SU-DHL-6 (cell line): ENCODE measurements around the gene NAV1.

ENCODE experiments used
- H2AFZ ChIP-seq: fragments of 200-600 bp; sonication (generic); 2 replicates; pipeline ENCODE4 v1.6.1; 2014; ENCODE audit warnings: low read depth, mild to moderate bottlenecking, moderate library complexity, mixed read lengths, antibody characterized with exemption, low read length; ENCODE audit not compliant: severe bottlenecking
- H3F3A ChIP-seq: fragments of 200-600 bp; shearing (Covaris generic); 2 replicates; pipeline ENCODE4 v1.6.0; 2016; ENCODE audit warnings: antibody characterized with exemption, mild to moderate bottlenecking; ENCODE audit not compliant: insufficient read depth
- H3K27ac ChIP-seq: fragments of 200-600 bp; sonication (generic); 2 replicates; pipeline ENCODE4 v1.5.1; 2016; ENCODE audit warnings: low read depth, mild to moderate bottlenecking, low read length, moderate library complexity, mixed read lengths
- H3K27me3 ChIP-seq: fragments of 200-600 bp; sonication (generic), shearing (Covaris generic); 2 replicates; pipeline ENCODE4 v1.6.0; 2014; ENCODE audit warnings: mild to moderate bottlenecking, low read length
- H3K36me3 ChIP-seq: fragments of 200-600 bp; sonication (generic); 2 replicates; pipeline ENCODE4 v1.6.1; 2014; ENCODE audit warnings: mild to moderate bottlenecking, low read length, mixed read lengths
- H3K4me2 ChIP-seq: fragments of 300-600, 200-600 bp; shearing (Covaris generic), sonication (generic); 2 replicates; pipeline ENCODE4 v1.6.0; 2014; ENCODE audit warnings: low read length, low read depth, mild to moderate bottlenecking; ENCODE audit not compliant: poor library complexity, severe bottlenecking
- H3K4me3 ChIP-seq: fragments of 200-600 bp; sonication (generic); 2 replicates; pipeline ENCODE4 v1.5.1; 2014; ENCODE audit warnings: antibody characterized with exemption, low read length, mild to moderate bottlenecking, mixed read lengths; ENCODE audit not compliant: insufficient read depth, poor library complexity, severe bottlenecking
- H3K79me2 ChIP-seq: fragments of 200-600 bp; sonication (generic); 2 replicates; pipeline ENCODE4 v1.6.1; 2014; ENCODE audit warnings: mild to moderate bottlenecking, low read length, moderate library complexity; ENCODE audit not compliant: insufficient read depth
- H3K9ac ChIP-seq: fragments of 200-600 bp; sonication (generic); 2 replicates; pipeline ENCODE4 v1.7.0; 2014; ENCODE audit warnings: mild to moderate bottlenecking, low read length
- H3K9me2 ChIP-seq: fragments of 200-600 bp; sonication (generic); replicated peaks from 2 replicates; pipeline ENCODE4 v1.6.1; 2014; ENCODE audit warnings: low read length; ENCODE audit not compliant: insufficient read depth
- H3K9me3 ChIP-seq: fragments of 200-600 bp; sonication (generic); 2 replicates; pipeline ENCODE4 v1.6.1; 2014; ENCODE audit warnings: low read length, mixed read lengths; ENCODE audit not compliant: insufficient read depth
- H4K20me1 ChIP-seq: fragments of 200-600 bp; sonication (generic); 2 replicates; pipeline ENCODE4 v1.6.1; 2014; ENCODE audit warnings: low read depth, mild to moderate bottlenecking, antibody characterized with exemption, low read length, moderate library complexity, mixed read lengths
- EZH2phosphoT487 ChIP-seq: fragments of 200-600 bp; sonication (generic), shearing (Covaris generic); conservative IDR thresholded peaks from 2 replicates; pipeline ENCODE4 v1.6.1; 2018; ENCODE audit warnings: mild to moderate bottlenecking, antibody characterized with exemption, low read length, moderate library complexity, mixed read lengths
- TF ChIP-seq, protein P1 (sequence below): fragments of 200-600 bp; sonication (generic); IDR thresholded peaks from one replicate; pipeline ENCODE4 v1.5.1; 2017; ENCODE audit warnings: antibody characterized with exemption, mild to moderate bottlenecking, low read length, moderate library complexity; ENCODE audit not compliant: insufficient read depth, poor library complexity, severe bottlenecking

Gene NAV1

DNA sequence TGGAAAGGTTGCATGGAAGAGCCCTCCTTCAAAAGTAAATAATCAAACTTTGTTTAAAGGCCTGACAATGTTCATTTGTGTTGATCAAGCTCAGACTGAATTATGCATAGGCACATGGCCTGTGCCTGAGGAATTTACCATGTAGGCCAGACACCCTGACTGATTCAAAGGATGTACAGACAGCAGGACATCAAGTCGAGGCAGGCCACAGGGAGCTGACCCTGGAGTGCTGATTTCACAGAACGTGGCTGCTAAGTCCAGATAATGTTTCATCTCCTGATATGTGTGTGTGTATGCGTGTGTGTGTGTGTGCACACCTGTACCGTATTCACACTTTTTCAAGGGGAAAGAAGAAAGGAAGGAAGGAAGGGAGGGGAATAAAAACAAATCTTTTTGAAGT lies 34.1 kb downstream of the NAV1 start:
- H3K27me3 ChIP-seq: no peaks in the 10 kb centered on the region
- H3K9ac ChIP-seq: no peak overlapping the region
- no peak overlapping the region for H3K27ac ChIP-seq
- no peaks in the 10 kb centered on the region for H4K20me1 ChIP-seq
- H3K4me2 ChIP-seq: no peak overlapping the region
- no peaks in the 10 kb centered on the region for H3K79me2 ChIP-seq
- H3F3A ChIP-seq: no peaks in the 10 kb centered on the region
- H3K9me2 ChIP-seq: no peaks in the 10 kb centered on the region
- TF ChIP-seq, protein P1, sequence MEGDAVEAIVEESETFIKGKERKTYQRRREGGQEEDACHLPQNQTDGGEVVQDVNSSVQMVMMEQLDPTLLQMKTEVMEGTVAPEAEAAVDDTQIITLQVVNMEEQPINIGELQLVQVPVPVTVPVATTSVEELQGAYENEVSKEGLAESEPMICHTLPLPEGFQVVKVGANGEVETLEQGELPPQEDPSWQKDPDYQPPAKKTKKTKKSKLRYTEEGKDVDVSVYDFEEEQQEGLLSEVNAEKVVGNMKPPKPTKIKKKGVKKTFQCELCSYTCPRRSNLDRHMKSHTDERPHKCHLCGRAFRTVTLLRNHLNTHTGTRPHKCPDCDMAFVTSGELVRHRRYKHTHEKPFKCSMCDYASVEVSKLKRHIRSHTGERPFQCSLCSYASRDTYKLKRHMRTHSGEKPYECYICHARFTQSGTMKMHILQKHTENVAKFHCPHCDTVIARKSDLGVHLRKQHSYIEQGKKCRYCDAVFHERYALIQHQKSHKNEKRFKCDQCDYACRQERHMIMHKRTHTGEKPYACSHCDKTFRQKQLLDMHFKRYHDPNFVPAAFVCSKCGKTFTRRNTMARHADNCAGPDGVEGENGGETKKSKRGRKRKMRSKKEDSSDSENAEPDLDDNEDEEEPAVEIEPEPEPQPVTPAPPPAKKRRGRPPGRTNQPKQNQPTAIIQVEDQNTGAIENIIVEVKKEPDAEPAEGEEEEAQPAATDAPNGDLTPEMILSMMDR: no peak
- TF ChIP-seq EZH2phosphoT487: no peak
- no peak overlapping the region for H2AFZ ChIP-seq
- H3K36me3 ChIP-seq: no peaks in the 10 kb centered on the region
- H3K9me3 ChIP-seq: no peaks in the 10 kb centered on the region
- H3K4me3 ChIP-seq: no peak overlapping the region

DNA sequence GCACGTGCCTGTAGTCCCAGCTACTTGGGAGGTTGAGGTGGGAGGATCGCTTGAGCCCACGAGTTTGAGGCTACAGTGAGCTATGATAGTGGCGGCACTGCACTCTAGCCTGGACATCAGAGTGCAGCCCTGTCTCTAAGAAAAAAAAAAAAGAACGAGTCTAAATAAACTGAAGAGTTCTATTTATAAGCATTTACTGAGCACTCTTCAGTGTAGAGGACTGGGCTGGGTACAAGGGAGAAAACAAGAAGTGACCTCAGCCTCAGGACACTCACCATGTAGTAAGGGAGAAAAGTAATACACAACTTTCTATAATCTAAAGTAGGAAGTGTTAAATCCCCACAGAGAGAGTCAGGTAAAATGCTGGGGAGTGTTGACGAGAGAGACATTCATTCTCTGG lies 35.0 kb downstream of the NAV1 start:
- H3K79me2 ChIP-seq: no peaks in the 10 kb centered on the region
- no peak overlapping the region for H3K4me3 ChIP-seq
- H4K20me1 ChIP-seq: no peaks in the 10 kb centered on the region
- no peaks in the 10 kb centered on the region for H3K9me3 ChIP-seq
- no peak overlapping the region for H3K4me2 ChIP-seq
- no peaks in the 10 kb centered on the region for H3K9me2 ChIP-seq
- H3K9ac ChIP-seq: no peak overlapping the region
- H3F3A ChIP-seq: no peaks in the 10 kb centered on the region
- H3K27me3 ChIP-seq: no peaks in the 10 kb centered on the region
- no peaks in the 10 kb centered on the region for H3K36me3 ChIP-seq
- H3K27ac ChIP-seq: no peak overlapping the region
- H2AFZ ChIP-seq: no peak overlapping the region
- no peak for TF ChIP-seq EZH2phosphoT487
- TF ChIP-seq, protein P1: no peak

DNA sequence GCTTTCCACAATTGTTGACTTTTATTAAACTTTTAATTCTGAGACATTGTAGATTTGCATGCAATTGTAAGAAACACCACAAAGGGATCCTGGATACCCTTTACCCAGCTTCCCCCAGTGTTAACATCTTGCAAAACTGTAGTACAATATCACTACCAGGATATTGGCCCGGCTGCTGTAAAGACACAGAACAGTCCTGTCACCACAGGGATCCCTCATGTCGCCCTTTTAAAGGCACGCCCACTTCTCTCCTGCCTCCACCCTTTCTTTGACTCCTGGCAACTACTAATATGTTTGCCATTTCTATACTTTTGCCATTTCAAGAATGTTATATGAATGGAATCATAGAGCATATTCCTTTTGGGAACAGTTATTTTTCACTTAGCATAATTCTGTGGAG lies 37.0 kb downstream of the NAV1 start:
- no peak overlapping the region for H3K27ac ChIP-seq
- H3K79me2 ChIP-seq: no peaks in the 10 kb centered on the region
- H3K4me2 ChIP-seq: no peak overlapping the region
- no peak overlapping the region for H2AFZ ChIP-seq
- H3K9me2 ChIP-seq: no peaks in the 10 kb centered on the region
- H3F3A ChIP-seq: no peaks in the 10 kb centered on the region
- H3K4me3 ChIP-seq: no peak overlapping the region
- H3K9ac ChIP-seq: no peak overlapping the region
- no peaks in the 10 kb centered on the region for H3K36me3 ChIP-seq
- no peaks in the 10 kb centered on the region for H3K27me3 ChIP-seq
- no peaks in the 10 kb centered on the region for H3K9me3 ChIP-seq
- H4K20me1 ChIP-seq: no peaks in the 10 kb centered on the region
- no peak for TF ChIP-seq EZH2phosphoT487

DNA sequence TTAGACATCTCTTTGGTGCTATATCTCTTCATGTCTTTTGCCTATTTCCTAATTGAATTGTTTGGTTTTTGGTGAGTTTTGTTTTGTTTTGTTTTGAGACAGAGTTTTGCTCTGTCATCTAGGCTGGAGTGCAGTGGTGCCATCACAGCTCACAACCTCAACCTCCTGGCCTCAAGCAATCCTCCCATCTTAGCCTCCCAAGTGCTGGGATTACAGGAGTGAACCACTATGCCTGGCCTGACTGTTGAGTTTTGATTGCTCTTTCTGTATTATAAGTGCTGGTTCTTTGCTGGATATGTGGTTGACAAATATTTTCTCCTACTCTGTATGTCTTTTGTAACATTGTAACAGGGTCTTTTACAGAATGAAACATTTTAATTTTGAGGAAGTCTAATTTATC lies 38.0 kb downstream of the NAV1 start:
- Histone ChIP-seq H3K36me3 (no peaks in the 10 kb centered on the region), H3K27ac (no peak overlapping the region), H3K9me3 (no peaks in the 10 kb centered on the region), H3K4me3 (no peak overlapping the region), H4K20me1 (no peaks in the 10 kb centered on the region), H3K79me2 (no peaks in the 10 kb centered on the region), H3F3A (no peaks in the 10 kb centered on the region), H3K9me2 (no peaks in the 10 kb centered on the region), H3K9ac (no peak overlapping the region), H3K4me2 (no peak overlapping the region), H3K27me3 (no peaks in the 10 kb centered on the region), H2AFZ (no peak overlapping the region)
- TF ChIP-seq, protein P1: no peak
- no peak for TF ChIP-seq EZH2phosphoT487
